Skin epidermis (tissue), 12 donors: ENCODE results near the gene CORO2A.
"Not testable (repeated sequence)": the region's sequence is repeated elsewhere in the genome, so short reads cannot be mapped to it uniquely, and the experiment has no call there.

Source experiments
- H3K27ac ChIP-seq, 21 experiments: fragments of 200-600 bp; sonication (generic) in 11 of 21; one replicate each; pipeline ENCODE4 v1.5.0; 2020; ENCODE audit warnings: mild to moderate bottlenecking in 3 of 21, inconsistent platforms in 2 of 21, moderate library complexity in 2 of 21
- H3K4me3 ChIP-seq, 7 experiments: fragments of 200-600 bp; sonication (generic) in 2 of 7; one replicate each; pipeline ENCODE4 v1.5.0; 2020; ENCODE audit warnings: inconsistent platforms in 2 of 7, mild to moderate bottlenecking in 2 of 7, moderate library complexity in 1 of 7

CORO2A gene

DNA sequence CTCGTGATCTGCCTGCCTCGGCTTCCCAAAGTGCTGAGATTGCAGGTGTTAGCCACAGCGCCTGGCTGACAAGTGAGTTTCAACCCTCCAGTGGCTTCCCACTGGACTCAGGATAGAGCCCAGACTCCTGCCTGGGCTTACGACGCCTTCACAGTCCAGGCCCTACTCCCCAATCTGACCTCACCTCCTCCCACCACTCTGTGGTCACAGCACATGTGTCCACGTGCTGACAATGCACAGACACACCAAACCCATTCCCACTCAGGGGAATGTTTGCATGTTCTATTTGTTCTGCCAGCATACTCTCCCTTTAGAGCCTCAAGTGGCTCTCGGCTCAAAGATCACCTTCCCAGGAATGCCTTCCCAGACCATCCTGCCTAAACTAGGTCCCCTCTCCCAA is 42.3 kb downstream of the CORO2A start:
- Histone ChIP-seq H3K4me3 (no peak overlapping the region), H3K27ac (no peak overlapping the region)

DNA sequence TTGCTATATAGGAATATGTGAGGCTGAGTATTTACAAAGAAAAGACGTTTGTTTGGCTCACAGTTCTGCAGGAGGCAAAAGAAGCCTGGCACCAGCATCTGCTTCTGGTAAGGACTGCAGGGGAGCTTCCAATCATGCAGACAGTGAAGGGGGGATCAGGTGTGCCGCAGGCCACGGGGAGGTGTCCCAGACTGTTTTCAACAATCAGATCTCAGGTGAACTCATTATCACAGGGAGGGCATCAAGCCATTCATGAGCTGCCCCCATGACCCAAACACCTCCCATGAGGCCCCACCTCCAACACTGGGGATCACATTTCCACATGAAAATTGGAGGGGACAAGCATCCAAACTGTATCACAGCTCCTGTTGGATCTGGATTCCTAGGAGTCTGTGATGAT is 43.0 kb downstream of the CORO2A start:
- no peak overlapping the region for H3K27ac ChIP-seq
- H3K4me3 ChIP-seq = no peak overlapping the region

DNA sequence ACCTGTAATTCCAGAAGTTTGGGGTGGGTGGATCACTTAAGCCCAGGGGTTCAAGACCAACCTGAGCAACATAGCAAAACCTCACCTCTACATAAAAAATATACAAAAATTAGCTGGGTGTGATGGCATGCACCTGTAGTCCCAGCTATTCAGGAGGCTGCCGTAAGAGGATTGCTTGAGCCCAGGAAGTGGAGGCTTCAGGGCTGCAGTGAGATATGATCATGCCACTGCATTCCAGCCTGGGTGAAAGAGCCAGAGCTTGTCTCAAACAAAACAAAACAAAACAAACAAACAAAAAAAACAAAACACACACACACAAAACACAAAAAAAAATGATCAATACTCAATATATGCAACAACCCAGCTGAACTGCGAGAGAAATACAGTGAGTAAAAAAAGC is 44.0 kb downstream of the CORO2A start:
- no peak overlapping the region for H3K4me3 ChIP-seq
- no peak overlapping the region for H3K27ac ChIP-seq

DNA sequence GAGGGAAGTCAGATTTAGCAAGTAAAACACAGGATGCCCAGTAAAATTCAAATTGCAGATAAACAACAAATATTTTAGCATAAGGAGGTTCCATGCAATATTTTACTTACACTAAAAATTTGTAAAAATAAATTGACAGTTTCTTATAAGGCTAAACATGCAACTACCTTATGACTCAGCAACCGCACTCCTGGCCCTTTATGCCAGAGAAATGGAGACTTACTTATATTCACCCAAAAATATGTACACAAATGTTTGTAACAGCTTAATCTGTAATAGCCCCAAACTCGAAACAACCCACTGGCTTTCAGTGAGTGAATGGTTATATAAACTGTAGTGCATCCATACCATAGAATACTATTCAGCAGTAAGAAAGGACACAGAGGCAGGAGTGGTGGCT is 44.9 kb downstream of the CORO2A start:
- Histone ChIP-seq H3K4me3 (no peak overlapping the region), H3K27ac (no peak overlapping the region)

DNA sequence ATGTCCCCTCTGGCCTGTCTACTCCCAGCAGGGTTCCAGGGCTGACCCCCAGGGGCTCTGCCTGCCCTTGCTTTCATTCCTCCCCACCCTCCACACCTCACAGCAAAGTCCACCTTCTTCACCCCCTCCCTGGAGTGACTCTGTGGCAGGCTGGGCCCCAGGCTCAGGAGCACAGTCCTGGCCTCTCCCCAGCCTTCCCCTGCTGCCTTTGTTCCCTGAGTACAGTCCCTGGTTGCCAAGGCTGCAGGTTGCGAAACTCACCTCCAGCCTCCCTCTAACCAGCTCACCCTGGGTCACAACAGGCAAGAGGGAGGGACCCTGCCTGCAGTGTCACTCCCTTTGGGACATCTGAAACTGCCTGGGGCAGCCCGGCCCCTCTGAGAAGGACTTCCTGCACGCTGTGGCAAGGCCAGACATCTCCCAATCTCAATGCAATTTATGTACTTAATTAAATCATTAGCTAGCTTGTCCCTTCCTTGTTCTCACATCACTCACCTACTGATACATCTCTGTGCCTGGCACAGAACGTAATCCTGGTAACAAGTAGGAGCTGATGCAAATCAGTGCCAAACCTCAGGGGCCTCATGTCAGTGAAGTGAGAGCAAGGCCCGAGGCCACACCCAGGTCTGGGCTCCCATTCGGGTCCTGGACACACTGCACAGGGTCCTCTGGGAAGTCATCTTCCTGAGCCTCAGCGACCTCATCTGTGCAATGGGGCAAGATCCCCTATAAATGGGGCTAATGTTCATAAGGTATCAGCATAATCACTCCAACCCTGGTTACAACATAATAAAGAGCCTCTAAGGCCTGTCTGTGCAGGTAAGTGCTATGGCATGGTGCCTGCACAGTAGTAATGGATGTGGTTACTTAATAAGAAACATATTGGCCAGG is 46.1 kb downstream of the CORO2A start:
- peak overlapping the region in 19 of 21 experiments; percentile 26 to 79 (median 61) for H3K27ac ChIP-seq
- no peak overlapping the region for H3K4me3 ChIP-seq

DNA sequence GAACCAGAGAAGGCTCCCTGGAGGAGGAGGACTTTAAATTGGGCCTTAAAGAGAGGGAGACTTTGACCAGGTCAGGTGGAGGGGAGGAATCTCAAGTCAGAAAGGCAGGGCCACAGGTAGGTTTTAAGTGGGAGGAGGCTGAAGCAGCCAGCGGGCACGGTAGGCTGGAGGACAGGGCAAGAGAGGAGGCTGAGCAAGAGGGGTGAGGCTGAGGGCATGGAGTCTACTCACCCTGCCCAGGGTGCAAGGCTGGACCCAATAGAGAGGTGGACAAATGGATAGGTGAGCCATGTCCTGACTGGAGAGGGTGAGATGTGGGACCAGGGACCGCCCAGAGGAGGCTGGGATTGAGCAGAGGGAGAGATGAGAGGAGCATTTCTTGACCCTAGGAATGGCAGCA is 47.8 kb downstream of the CORO2A start:
- H3K4me3 ChIP-seq = no peak overlapping the region
- no peak overlapping the region for H3K27ac ChIP-seq

DNA sequence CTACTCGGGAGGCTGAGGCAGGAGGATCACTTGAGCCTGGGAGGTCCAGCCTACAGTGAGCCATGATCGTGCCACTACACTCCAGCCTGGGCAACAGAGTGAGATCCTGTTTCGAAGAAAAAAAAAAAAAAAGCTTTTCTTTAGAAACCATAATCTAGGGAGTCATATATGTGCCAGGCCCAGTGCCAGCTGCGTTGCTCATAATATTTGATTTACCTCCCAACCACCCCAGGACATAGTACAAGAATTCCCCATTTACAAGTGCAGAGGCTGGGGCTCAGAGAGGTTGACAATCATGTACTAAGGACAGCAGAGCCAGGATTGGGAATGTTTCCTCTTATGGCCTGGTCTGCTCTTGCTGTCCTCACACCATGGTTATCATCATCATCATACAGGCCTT is 48.4 kb downstream of the CORO2A start:
- Histone ChIP-seq H3K27ac (no peak overlapping the region), H3K4me3 (no peak overlapping the region)

DNA sequence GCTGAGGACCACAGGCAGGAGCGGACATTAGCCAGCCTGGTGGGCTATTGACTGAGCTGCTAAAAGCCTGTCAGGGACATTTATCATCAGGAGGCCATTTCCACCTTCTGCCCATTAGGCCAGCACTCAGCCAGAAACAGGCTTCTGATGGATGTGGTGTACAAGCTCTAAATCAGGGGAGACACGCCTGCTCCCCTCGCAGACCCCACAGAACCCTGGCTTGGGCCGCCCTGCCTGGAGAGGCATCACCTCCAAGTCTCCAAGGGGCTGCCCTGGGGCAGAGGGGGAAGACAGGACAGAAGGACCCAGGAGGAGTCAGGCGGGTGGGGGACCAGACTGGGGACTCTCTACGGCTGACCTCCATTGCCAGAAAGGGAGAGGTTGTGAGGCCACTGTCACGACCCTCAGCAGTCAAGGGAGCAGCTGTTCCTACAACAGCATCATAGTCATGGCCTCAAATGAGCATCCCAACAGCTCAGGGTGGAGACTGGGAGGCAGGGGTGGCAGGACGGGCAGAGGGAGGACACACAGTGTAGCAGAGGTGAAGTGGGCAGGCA is 49.4 kb downstream of the CORO2A start:
- Histone ChIP-seq H3K27ac (peak overlapping the region in 6 of 21 experiments; percentile 9 to 47 (median 38)), H3K4me3 (no peak overlapping the region)

DNA sequence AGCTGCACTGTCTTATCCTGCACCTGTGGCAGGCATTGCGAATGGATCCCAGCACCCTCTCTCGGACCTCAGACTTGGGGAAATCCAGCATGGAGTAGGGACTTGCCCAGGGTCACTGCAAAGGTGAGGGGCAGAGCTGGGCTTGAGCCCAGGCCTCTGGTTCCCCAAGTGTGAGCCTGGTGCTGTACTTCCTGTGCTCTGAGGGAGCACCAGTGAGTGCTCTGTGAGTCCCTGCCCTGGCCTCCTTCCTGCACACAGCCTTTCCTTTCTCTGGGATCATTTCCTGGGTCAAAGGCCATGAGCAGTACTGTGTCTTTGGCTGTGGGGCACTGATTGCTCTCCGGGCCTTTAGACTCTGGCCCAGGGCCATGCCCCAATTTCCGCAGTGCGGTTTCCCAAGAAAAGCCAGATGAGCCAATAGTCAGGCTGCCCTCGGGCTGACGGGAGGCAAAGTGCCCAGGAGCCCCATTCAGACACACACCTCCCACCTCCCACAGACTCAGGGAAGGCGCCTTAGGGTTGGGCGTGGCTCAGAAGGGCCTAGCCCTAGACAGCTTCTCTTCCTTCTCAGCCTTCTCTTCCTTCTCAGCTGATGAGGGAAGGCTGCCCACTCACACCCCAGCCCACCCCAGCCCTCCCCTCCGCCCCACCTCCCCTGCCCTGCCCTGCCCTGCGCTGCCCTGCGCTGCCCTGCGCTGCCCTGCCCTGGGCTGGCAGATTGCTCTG is 50.1 kb downstream of the CORO2A start:
- Histone ChIP-seq H3K27ac (peak overlapping the region in 7 of 21 experiments; percentile 9 to 47 (median 38)), H3K4me3 (no peak overlapping the region)

DNA sequence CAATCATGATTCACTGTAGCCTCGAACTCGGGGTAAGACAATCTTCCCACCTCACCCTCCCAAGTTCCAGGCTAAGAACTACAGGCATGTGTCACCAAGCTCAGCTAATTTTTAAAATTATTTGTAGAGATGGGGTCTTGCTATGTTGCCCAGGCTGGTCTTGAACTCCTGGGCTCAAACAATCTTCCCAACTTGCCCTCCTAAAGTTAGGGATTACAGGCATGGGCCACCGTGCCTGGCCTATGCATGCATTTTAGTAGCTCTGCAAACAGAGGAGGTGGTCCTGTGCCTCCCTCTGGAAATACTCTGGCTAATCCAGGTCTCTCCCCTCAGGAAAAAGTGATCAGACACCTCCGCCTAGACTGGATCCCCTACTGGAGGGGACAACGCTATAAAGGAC is 51.9 kb downstream of the CORO2A start:
- no peak overlapping the region for H3K4me3 ChIP-seq
- H3K27ac ChIP-seq = no peak overlapping the region

DNA sequence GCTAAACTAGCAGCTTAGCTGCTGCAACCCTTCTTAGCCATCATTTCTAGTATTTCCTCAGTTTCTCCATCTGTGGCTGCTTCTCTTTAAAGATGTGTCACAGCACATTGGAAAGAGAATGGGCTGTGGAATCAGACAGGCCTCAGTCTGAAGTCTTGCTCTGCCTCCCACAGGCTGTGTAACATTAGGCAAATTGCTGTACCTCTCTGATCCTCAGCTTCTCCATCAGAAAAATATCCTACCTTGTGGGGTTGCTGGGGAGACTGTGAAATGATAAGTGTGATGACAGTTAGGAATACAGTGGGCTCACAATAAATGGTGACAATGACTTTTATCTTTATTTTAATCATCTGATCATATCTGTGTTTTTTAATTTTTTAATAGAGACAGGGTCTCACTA is 55.9 kb downstream of the CORO2A start:
- H3K4me3 ChIP-seq = no peak overlapping the region
- H3K27ac ChIP-seq = no peak overlapping the region

DNA sequence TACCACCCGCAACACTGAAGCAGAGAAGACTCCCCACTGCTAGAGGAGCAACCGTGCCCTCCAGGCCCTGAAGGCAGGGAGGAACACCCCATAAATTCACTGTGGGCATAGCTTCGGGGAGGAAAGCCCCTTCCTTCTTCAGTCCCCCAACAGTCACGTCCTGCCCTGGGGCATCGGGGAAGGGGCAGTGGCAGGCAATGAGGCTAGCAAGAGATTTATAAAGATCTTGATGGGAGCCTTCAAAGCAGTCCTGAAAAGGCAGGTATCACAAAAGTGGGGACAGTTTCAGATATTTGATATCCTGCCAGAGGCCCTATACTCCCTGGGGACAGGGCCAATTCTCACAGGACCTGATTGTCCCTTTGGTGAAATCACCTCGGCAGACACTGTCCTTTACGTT is 56.5 kb downstream of the CORO2A start:
- H3K4me3 ChIP-seq = no peak overlapping the region
- no peak overlapping the region for H3K27ac ChIP-seq

DNA sequence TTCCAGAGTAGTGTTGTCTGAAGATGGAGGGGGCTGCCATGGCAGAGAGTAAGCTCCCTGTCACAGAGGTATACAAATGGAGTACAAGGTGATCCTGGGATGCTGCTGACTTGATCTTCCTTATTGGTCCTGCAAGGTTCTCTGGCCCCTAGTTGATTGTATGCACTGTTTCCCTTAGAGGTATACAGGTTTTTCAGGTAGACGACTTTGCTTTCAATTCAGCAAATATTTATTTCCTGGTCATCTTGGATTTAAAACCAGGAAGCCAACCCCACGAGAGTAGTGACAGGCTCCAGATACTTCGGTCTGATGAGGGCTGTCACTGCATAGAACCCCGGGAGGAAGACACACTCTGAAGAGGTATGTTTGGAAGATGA is 56.9 kb downstream of the CORO2A start:
- Histone ChIP-seq H3K27ac (no peak overlapping the region), H3K4me3 (no peak overlapping the region)

DNA sequence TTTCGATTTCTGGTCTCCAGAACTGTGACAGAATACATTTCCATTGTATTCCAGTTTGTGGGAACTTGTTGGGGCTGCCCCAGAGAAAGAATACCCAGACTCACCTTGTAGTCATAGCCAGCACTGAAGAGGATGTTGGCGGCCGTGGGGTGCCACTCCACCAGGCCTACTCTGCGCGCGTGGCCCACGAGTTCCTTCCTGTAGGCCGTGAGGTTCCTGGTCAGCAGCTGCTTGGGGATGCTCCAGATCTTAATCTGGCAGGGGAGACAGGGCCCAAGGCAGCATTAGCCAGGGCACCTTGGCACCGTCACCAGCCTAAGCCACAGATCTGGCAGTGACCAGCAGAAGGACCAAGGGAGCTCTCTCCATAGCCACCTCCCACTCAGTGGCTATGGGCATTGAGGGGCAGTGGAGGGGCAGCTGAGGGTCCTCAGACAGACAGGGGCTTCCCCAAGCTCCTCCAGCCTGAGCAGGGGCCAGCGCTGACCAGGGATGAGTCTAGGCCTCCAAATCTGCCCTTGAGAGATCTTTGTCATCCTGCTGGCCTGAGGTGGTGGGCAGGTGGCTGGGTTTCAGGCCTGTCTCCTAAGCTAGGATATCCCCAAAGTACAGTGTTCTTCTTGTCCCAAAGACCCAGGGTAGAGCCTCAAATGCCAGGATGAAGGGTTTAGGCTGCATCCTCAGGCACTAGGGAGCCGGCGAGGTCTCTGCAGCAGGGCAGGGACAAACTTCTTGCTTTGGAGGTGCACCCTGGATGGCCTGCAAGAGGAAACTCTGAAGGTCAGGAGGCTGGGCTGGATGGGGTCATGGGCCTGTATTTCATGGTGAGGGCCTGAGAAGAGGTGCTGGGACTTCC is 57.5 kb downstream of the CORO2A start:
- no peak overlapping the region for H3K4me3 ChIP-seq
- no peak overlapping the region for H3K27ac ChIP-seq

DNA sequence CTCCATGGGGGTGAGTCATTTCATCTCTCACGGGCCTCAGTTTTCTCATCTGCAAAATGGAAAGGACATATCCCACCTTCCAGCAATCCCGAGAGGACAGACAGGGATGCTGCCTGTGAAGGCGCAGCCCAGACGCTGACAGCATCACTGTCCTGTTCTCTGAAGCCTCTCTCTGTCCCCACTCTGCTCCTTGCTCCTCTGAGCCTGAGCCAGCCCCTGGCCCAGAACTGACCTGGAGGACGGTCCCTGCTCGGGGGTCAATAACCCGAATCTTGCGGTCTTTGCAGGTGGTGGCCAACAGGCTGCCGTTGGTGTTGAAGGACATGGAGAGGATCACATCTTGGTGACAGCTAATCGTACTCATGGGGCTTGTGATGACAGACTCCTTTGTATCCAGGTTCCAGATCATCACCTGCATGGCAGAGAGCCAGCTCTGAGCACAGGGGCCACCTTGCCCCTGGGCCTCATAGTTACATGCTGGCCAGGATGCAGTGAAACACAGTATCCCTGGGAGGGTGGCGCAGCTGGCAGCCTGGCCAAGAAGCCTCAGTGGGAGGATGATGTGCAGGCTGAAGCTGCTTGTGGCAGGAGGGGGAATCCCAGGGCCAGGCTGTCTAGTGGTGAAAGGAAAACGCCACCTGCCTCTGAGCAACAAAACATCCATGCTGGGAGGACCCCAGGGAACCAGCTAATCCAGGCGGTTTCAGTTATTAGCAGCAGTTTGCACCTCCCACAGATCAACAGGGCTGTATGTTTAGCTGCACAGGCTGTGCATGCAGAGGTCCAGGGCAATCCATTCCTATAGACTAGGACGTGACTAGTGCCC is 59.4 kb downstream of the CORO2A start:
- H3K4me3 ChIP-seq = no peak overlapping the region

DNA sequence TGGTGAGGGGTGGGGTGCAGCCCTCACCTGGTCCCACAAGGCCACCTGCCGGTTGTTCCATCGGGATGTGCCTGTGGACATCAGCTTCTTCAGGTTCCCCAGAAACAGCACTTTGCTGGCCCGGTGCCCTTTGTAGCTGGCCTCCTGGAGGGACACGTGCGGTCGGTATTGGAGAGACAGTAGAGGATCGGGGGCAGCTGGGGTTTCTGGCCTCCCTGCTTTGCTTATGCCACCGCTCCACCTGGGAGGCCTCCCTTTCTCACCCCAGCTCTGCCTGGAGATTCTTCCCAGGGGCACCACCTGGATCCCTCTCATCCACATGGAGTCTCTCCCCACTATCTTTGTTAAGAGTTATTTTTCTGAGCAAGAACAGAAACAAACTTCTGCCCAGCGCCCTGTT is 60.3 kb downstream of the CORO2A start:
- H3K27ac ChIP-seq = no peak overlapping the region
- H3K4me3 ChIP-seq = no peak overlapping the region

More for the DNA sequence above, 59.4 kb downstream of the CORO2A start:
- H3K27ac ChIP-seq = no peak overlapping the region

DNA sequence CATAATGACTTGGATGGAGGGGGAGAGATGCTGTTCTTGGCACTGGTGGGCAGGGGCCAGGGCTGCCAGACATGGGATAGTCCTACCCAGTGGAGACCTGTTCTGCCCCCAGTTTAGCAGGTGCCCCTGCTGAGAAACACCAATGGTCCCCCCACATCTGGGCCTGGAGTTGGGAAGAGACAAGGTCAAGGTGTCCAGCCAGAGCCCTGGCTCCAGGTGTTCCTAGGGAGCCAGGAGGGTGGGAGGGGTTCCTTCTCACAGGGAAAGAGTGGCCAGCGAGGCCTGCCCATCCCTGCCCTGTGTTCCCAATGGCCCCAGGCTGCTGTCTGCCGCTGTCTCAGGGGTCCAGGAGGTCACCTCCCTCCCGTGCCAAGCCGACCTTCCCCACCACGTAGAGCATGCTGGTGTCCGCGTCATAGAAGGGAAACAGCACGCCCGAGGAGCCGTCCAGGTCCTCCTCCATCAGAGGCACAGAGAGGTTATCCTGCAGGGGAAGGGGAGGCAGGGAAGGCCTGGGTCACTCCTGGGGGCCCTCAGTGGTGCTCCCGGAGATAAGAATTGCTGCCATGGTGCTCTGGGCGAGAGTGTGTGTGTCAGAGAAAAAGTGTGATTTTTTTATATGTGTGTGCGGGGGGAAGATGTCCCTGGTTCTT is 61.7 kb downstream of the CORO2A start:
- H3K27ac ChIP-seq = no peak overlapping the region

DNA sequence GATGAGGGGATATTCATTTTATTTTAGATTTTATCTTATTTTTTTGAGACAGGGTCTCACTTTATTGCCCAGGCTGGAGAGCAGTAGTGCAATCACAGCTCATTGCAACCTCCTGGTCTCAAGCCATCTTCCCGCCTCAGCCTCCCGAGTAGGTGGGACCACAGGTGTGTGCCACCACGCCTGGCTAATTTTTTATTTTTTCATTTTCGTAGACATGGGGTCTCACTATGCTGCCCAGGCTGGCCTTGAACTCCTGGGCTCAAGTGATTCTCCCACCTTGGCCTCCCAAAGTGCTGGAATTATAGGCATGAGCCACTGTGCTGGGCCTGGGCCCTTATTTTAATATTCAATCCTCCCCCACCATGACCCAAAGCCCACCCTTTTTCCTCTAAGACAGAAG is 62.4 kb downstream of the CORO2A start:
- H3K4me3 ChIP-seq, H3K27ac ChIP-seq: not testable (repeated sequence)

More for the DNA sequence above, 61.7 kb downstream of the CORO2A start:
- H3K4me3 ChIP-seq = no peak overlapping the region

DNA sequence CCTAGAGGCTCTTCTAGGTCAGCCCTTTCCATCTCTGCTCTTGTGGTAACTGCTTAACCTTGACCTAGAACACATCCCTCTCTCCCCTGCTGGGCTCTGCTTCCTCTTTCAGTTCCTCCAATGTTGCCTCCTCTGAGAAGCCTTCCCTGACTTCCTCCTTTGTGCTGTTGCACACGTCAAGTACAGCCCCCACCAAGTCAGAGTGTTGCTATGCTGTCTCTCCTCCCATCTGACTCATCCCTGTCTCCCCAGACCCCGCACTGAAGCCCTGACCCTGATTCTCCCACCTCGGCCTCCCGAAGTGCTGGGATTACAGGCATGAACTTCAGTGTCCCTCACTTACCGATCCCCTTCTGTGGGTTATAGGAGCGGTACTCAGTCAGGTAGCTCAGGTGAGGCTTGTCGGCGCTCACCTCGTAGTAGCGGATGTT is 63.0 kb downstream of the CORO2A start:
- H3K4me3 ChIP-seq = no peak overlapping the region
- H3K27ac ChIP-seq = peak overlapping the region in 1 of 21 experiments; percentile 0
